OCI-LY7 (cell line): Measurements from ENCODE around the gene RAB6B. TPM values are rescaled to one million over a fixed set of nuclear protein-coding genes. Genes with fewer than 3 reads are reported as not detected.

Source experiments
- BruUV-seq: library from RNA; stranded (reverse); fragments of 400-500 nt; replicated peaks from 2 replicates; lab custom pipeline; 2021; lab: Mats Ljungman, UMichigan
- CTCF ChIA-PET: fragments of 300-600 bp; sonication (Branson Sonifier 250); formaldehyde crosslinking; loops from one replicate; lab custom pipeline; 2022; ENCODE audit warnings: antibody characterized with exemption; ENCODE audit not compliant: unreplicated experiment; lab: Charles Lee
- POLR2A ChIA-PET: fragments of 300-600 bp; sonication (Branson Sonifier 250); formaldehyde crosslinking; loops from one replicate; lab custom pipeline; 2022; ENCODE audit warnings: antibody characterized with exemption; lab: Charles Lee
- DNase-seq: peaks from one replicate; pipeline ENCODE4 v3.0.0-alpha.2; 2015; ENCODE audit warnings: low spot score
- H2AFZ ChIP-seq: fragments of 200-600 bp; sonication (generic), shearing (Covaris generic); 2 replicates; pipeline ENCODE4 v1.6.1; 2014; ENCODE audit warnings: mild to moderate bottlenecking, antibody characterized with exemption, low read length, moderate library complexity
- H3K27ac ChIP-seq: fragments of 200-600 bp; sonication (generic); 2 replicates; pipeline ENCODE4 v1.5.1; 2014; ENCODE audit warnings: mixed run types, low read depth, mild to moderate bottlenecking, moderate library complexity, low read length, inconsistent platforms; ENCODE audit not compliant: poor library complexity, severe bottlenecking
- H3K36me3 ChIP-seq: fragments of 200-600 bp; sonication (generic); 2 replicates; pipeline ENCODE4 v1.6.1; 2014; ENCODE audit warnings: mild to moderate bottlenecking, antibody characterized with exemption, low read length, moderate library complexity, mixed read lengths; ENCODE audit not compliant: insufficient read depth
- H3K4me1 ChIP-seq: fragments of 200-600 bp; sonication (generic); 2 replicates; pipeline ENCODE4 v1.5.1; 2014; ENCODE audit warnings: mild to moderate bottlenecking, low read length; ENCODE audit not compliant: insufficient read depth, poor library complexity, severe bottlenecking
- H3K4me2 ChIP-seq: fragments of 200-600 bp; sonication (generic); 2 replicates; pipeline ENCODE4 v1.6.1; 2014; ENCODE audit warnings: mild to moderate bottlenecking, low read length
- H3K4me3 ChIP-seq: fragments of 200-600 bp; sonication (generic); 2 replicates; pipeline ENCODE4 v1.5.1; 2014; ENCODE audit warnings: mild to moderate bottlenecking, low read depth, low read length; ENCODE audit not compliant: poor library complexity, severe bottlenecking
- H3K79me2 ChIP-seq: fragments of 200-600 bp; sonication (generic); 2 replicates; pipeline ENCODE4 v1.6.1; 2016; ENCODE audit warnings: low read depth, mild to moderate bottlenecking, low read length, moderate library complexity, mixed read lengths; ENCODE audit not compliant: insufficient read depth
- H3K9me2 ChIP-seq: fragments of 200-600 bp; sonication (generic); 2 replicates; pipeline ENCODE4 v1.6.1; 2016; ENCODE audit warnings: mild to moderate bottlenecking, low read length, mixed read lengths; ENCODE audit not compliant: insufficient read depth
- H3K9me3 ChIP-seq: fragments of 200-600 bp; sonication (generic); 2 replicates; pipeline ENCODE4 v1.6.1; 2014; ENCODE audit warnings: mild to moderate bottlenecking, mixed run types, low read length, mixed read lengths
- H4K20me1 ChIP-seq: fragments of 200-600 bp; sonication (generic); 2 replicates; pipeline ENCODE4 v1.6.1; 2014; ENCODE audit warnings: mild to moderate bottlenecking, antibody characterized with exemption, low read length, moderate library complexity, mixed read lengths; ENCODE audit not compliant: insufficient read depth
- EZH2phosphoT487 ChIP-seq: fragments of 200-600 bp; sonication (generic); IDR thresholded peaks from 2 replicates; pipeline ENCODE4 v1.6.1; 2018; ENCODE audit warnings: low read depth, borderline replicate concordance, mild to moderate bottlenecking, mixed run types, antibody characterized with exemption, low read length, moderate library complexity, mixed read lengths
- intact Hi-C: fragments of 100-400 bp; cut with micrococcal nuclease; formaldehyde crosslinking; loops from one replicate; pipeline ENCODE4 v1.10.0; 2022; ENCODE audit not compliant: unreplicated experiment
- total RNA-seq, 2 experiments: library from RNA; depleted of rRNA in 1 of 2; stranded (reverse); fragments of >200 nt in 1 of 2; shearing (Covaris generic) in 1 of 2; gene quantifications; 2 replicates each; pipeline ENCODE4 v1.2.3, GENCODE V29; 2014 to 2022
- TF ChIP-seq, protein P1 (sequence below): fragments of 200-600 bp; sonication (generic); conservative IDR thresholded peaks from 2 replicates; pipeline ENCODE4 v1.5.1; 2014; ENCODE audit warnings: mild to moderate bottlenecking, antibody characterized with exemption, low read length, moderate library complexity, mixed read lengths

RAB6B gene
- total RNA-seq, 2 experiments from 2014 or later: not detected

DNA sequence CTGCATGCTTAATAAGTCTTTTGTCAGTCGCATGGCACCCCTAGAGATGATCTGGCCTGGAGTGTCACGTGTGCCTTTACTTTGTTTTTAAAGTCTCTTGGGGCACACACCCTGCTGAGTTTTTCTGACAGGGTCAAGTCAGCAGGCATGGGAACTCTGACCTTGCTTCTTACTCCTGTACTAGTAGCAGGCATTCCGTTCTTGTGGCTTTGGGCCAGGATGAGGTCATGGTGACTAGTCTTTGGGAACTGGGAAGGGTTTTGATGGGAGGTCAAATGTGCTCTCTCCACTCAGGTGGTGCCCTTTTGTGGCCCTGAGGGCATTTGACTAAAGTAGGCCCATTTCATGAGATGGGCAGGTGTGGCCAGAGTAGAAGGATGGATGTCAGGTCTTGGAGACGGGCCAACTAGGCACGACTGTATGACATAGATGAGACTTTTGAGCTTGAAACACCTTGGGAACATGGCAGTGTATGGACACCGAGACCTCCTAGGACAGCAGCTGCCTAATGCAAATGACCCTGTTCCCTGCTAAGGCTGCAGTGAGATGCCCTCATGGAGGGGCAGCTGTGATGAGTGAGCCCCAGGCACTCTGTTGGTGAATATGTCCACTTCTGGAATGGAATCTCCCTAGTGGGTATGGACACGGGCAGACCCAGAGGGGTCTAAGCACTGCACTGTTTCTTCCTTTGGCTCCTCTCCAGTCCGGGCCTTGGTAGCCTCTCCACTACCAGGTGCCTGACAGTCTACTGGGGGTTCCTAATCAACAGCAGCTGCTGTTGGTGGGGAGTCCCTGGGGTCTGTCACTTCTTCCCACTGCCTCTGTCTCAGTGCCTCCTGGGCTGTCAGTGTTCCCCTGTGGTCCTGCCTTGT, 73.7 kb downstream of the RAB6B start:
- CTCF ChIA-PET: no interaction called here
- H3K4me1 ChIP-seq: no peaks in the 10 kb centered on the region
- peaks cover 79% of the 10 kb centered on the region for H3K36me3 ChIP-seq
- no peak overlapping the region for H2AFZ ChIP-seq
- no peaks in the 10 kb centered on the region for H4K20me1 ChIP-seq
- BruUV-seq: no TSS peak
- TF ChIP-seq, protein P1, sequence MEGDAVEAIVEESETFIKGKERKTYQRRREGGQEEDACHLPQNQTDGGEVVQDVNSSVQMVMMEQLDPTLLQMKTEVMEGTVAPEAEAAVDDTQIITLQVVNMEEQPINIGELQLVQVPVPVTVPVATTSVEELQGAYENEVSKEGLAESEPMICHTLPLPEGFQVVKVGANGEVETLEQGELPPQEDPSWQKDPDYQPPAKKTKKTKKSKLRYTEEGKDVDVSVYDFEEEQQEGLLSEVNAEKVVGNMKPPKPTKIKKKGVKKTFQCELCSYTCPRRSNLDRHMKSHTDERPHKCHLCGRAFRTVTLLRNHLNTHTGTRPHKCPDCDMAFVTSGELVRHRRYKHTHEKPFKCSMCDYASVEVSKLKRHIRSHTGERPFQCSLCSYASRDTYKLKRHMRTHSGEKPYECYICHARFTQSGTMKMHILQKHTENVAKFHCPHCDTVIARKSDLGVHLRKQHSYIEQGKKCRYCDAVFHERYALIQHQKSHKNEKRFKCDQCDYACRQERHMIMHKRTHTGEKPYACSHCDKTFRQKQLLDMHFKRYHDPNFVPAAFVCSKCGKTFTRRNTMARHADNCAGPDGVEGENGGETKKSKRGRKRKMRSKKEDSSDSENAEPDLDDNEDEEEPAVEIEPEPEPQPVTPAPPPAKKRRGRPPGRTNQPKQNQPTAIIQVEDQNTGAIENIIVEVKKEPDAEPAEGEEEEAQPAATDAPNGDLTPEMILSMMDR: peak; percentile 51
- no peak for TF ChIP-seq EZH2phosphoT487
- POLR2A ChIA-PET: interaction anchor here (0.5 kb wide), 1 partner anchor 1146 kb away, joined by 3 read pairs; no protein-coding TSS in a partner anchor
- no peaks in the 10 kb centered on the region for H3K9me3 ChIP-seq
- DNase-seq: no peak
- H3K4me2 ChIP-seq: no peak overlapping the region
- no peak overlapping the region for H3K27ac ChIP-seq
- H3K4me3 ChIP-seq: no peak overlapping the region
- H3K9me2 ChIP-seq: no peaks in the 10 kb centered on the region
- intact Hi-C loops: loop anchor here (5.0 kb wide), 1 partner anchor 380 kb away; no protein-coding TSS in a partner anchor
- H3K79me2 ChIP-seq: no peaks in the 10 kb centered on the region

GRCh38 chr3:133820889-133821675, 74.6 kb downstream of the RAB6B start:
- BruUV-seq: no TSS peak
- Histone ChIP-seq H3K4me2 (no peak overlapping the region), H4K20me1 (no peaks in the 10 kb centered on the region), H3K27ac (no peak overlapping the region), H2AFZ (no peak overlapping the region), H3K4me1 (no peaks in the 10 kb centered on the region), H3K36me3 (peaks cover 88% of the 10 kb centered on the region), H3K4me3 (no peak overlapping the region), H3K9me2 (no peaks in the 10 kb centered on the region), H3K79me2 (no peaks in the 10 kb centered on the region), H3K9me3 (no peaks in the 10 kb centered on the region)
- ChIA-PET POLR2A (no interaction called here), CTCF (interaction anchor here (0.7 kb wide), 1 partner anchor 761 kb away, joined by 3 read pairs; no protein-coding TSS in a partner anchor)
- intact Hi-C loops: loop anchor here (5.0 kb wide), 1 partner anchor 379 kb away; no protein-coding TSS in a partner anchor
- TF ChIP-seq, protein P1: no peak
- no peak for TF ChIP-seq EZH2phosphoT487
- DNase-seq: no peak
